B cell (primary cell): ENCODE data around the gene DSG4. TPM values are rescaled to one million over a fixed set of nuclear protein-coding genes. Genes with fewer than 3 reads are reported as not detected.
"Not testable (repeated sequence)": the region's sequence is repeated elsewhere in the genome, so short reads cannot be mapped to it uniquely, and the experiment has no call there.

Experiments
- ATAC-seq: fragments of 200-7000 bp; cut with Tn5 transposase; one replicate; pipeline ENCODE4 v1.10.0; 2021; ENCODE audit warnings: low read depth, mild to moderate bottlenecking, moderate number of reproducible peaks, moderate library complexity
- CTCF ChIA-PET: fragments of 350-600 bp; sonication (Branson Sonifier 250); formaldehyde crosslinking; loops from one replicate; lab custom pipeline; 2021; ENCODE audit warnings: antibody characterized with exemption, inconsistent platforms; lab: Charles Lee
- POLR2A ChIA-PET: fragments of 350-600 bp; sonication (Branson Sonifier 250); formaldehyde crosslinking; loops from one replicate; lab custom pipeline; 2021; ENCODE audit warnings: antibody characterized with exemption; lab: Charles Lee
- DNase-seq: peaks from one replicate; pipeline ENCODE4 v3.0.0; 2013
- H2AFZ ChIP-seq: 2 replicates; pipeline ENCODE4 v1.6.1; 2012; ENCODE audit warnings: mild to moderate bottlenecking, low read depth, low read length; ENCODE audit not compliant: insufficient read depth, poor library complexity, severe bottlenecking
- H3K27ac ChIP-seq, 2 donors: 1 replicate in 1 of 2; 2 replicates in 1 of 2; pipeline ENCODE4 v1.5.1; 2012 to 2013; ENCODE audit warnings: low read length in 2 of 2, mild to moderate bottlenecking in 2 of 2, moderate library complexity in 1 of 2
- H3K27me3 ChIP-seq, 4 experiments: fragments of 200-600 bp in 1 of 4; sonication (generic) in 1 of 4; replicated peaks in 1 of 4; 1 replicate in 2 of 4; 2 replicates in 2 of 4; pipeline versions ENCODE4 v1.6.1 to v1.7.0; 2013 to 2016; ENCODE audit warnings: low read length in 3 of 4, mild to moderate bottlenecking in 2 of 4, mixed read lengths in 1 of 4, moderate library complexity in 1 of 4; ENCODE audit not compliant: insufficient read depth in 4 of 4, control insufficient read depth in 3 of 4; ENCODE audit errors: control extremely low read depth in 1 of 4
- H3K36me3 ChIP-seq, 2 experiments: replicated peaks in 1 of 2; 1 replicate in 1 of 2; 2 replicates in 1 of 2; pipeline versions ENCODE4 v1.6.1 to v1.7.1; 2013; ENCODE audit warnings: low read length in 1 of 2; ENCODE audit not compliant: insufficient read depth in 2 of 2, control insufficient read depth in 1 of 2; ENCODE audit errors: control extremely low read depth in 1 of 2, extremely low read depth in 1 of 2
- H3K4me1 ChIP-seq, 2 donors: fragments of 200-600 bp in 1 of 2; sonication (generic) in 1 of 2; 1 replicate in 1 of 2; 2 replicates in 1 of 2; pipeline versions ENCODE4 v1.5.1 to v1.6.1; 2013 to 2017; ENCODE audit warnings: low read length in 2 of 2; ENCODE audit not compliant: control insufficient read depth in 2 of 2, insufficient read depth in 2 of 2
- H3K4me2 ChIP-seq: replicated peaks from 2 replicates; pipeline ENCODE3; 2012; ENCODE audit warnings: mild to moderate bottlenecking, low read depth, low read length; ENCODE audit not compliant: poor library complexity, severe bottlenecking
- H3K4me3 ChIP-seq, 5 experiments: fragments of 200-600 bp in 1 of 5; sonication (generic) in 1 of 5; 1 replicate in 3 of 5; 2 replicates in 2 of 5; pipeline versions ENCODE4 v1.5.1 to v1.7.0; 2011 to 2016; ENCODE audit warnings: low read length in 4 of 5, mild to moderate bottlenecking in 4 of 5, low read depth in 2 of 5, control low read depth in 1 of 5, moderate library complexity in 1 of 5; ENCODE audit not compliant: insufficient read depth in 1 of 5; ENCODE audit errors: control extremely low read depth in 1 of 5, extremely low read depth in 1 of 5
- H3K79me2 ChIP-seq: fragments of 200-600 bp; sonication (generic); one replicate; pipeline ENCODE4 v1.6.0; 2016; ENCODE audit warnings: low read length; ENCODE audit not compliant: control insufficient read depth, insufficient read depth
- H3K9ac ChIP-seq: fragments of 200-600 bp; sonication (generic); 2 replicates; pipeline ENCODE4 v1.6.1; 2017; ENCODE audit warnings: mild to moderate bottlenecking, low read length, moderate library complexity
- H3K9me3 ChIP-seq, 3 donors: one replicate each; pipeline versions ENCODE4 v1.6.1 to v1.7.1; 2013; ENCODE audit warnings: low read length in 2 of 3; ENCODE audit not compliant: control insufficient read depth in 2 of 3, insufficient read depth in 1 of 3; ENCODE audit errors: control extremely low read depth in 1 of 3
- H4K20me1 ChIP-seq: 2 replicates; pipeline ENCODE4 v1.6.0; 2012; ENCODE audit warnings: mild to moderate bottlenecking, low read length; ENCODE audit not compliant: insufficient read depth, control insufficient read depth, poor library complexity, severe bottlenecking
- H3K27ac Mint-ChIP-seq: one replicate; pipeline ENCODE4 v1.8.0; 2021; ENCODE audit warnings: mixed read lengths
- H3K27me3 Mint-ChIP-seq: one replicate; pipeline ENCODE4 v1.8.0; 2021; ENCODE audit warnings: mixed read lengths
- H3K4me1 Mint-ChIP-seq: one replicate; pipeline ENCODE4 v1.8.0; 2021; ENCODE audit warnings: mixed read lengths
- H3K4me3 Mint-ChIP-seq: one replicate; pipeline ENCODE4 v1.8.0; 2021; ENCODE audit warnings: mixed read lengths
- H3K9me3 Mint-ChIP-seq: one replicate; pipeline ENCODE4 v1.8.0; 2022; ENCODE audit warnings: mixed read lengths; ENCODE audit not compliant: insufficient read depth
- EZH2 ChIP-seq: IDR thresholded peaks from 2 replicates; pipeline ENCODE4 v1.6.1; 2012; ENCODE audit warnings: borderline replicate concordance, low read depth, mild to moderate bottlenecking, moderate library complexity, low read length; ENCODE audit not compliant: insufficient read depth, poor library complexity, severe bottlenecking
- WGBS: methylation state at CpG from one replicate; pipeline ENCODE4 v1.1.5; 2013; ENCODE audit warnings: missing lambda C conversion rate; ENCODE audit not compliant: insufficient coverage; 5-methylcytosine and 5-hydroxymethylcytosine counted together
- intact Hi-C: fragments of 100-400 bp; cut with micrococcal nuclease; formaldehyde crosslinking; loops from one replicate; pipeline ENCODE4 v1.10.0; 2022
- polyA plus RNA-seq: library from polyadenylated mRNA; depleted of rRNA; stranded (reverse); fragments of >200 nt; gene quantifications from 2 replicates; pipeline ENCODE4 v1.2.3, GENCODE V29; 2012
- total RNA-seq, 2 donors: library from RNA; stranded (reverse); fragments of 120-200 nt in 1 of 2; gene quantifications; 1 replicate in 1 of 2; 2 replicates in 1 of 2; pipeline versions ENCODE4 v1.2.3 to v1.2.4, GENCODE V29; 2013 to 2022
- TF ChIP-seq, protein P1 (sequence below): fragments of 200-600 bp; IDR thresholded peaks from one replicate; pipeline ENCODE4 v1.8.0; 2022; ENCODE audit warnings: antibody characterized with exemption, mild to moderate bottlenecking

Gene DSG4
- total and polyA plus RNA-seq, 2 donors (not counting 1 experiment from before 2014, with no cell fraction given) = not detected

DNA sequence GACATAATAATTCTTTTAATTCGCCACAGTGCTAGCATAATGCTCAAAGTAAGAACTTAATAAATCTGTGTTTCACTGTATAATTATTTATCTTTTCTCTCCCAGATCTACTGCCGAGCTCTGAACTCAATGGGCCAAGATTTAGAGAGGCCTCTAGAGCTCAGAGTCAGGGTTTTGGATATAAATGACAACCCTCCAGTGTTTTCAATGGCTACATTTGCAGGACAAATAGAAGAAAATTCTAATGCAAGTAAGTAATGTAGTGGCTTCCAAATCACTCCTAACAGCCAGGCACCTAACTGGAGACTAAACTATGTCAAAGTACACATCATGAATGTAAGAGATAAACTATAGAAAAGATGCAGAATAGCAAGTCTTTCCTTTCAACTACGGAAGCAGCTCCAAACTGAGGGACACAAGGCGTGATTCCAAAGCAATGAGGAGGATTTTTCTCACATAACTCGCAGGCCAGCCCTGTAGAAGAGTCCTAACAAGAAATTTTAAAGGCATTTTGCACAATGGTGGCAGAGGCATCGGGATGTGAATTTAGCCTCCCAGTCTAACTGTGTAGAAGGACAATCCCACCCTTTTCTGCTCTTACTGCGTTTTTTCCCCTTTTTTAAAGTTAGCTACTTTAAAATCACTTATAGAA is 46.7 kb upstream of the DSG4 start:
- H3K27ac ChIP-seq = no peak overlapping the region
- TF ChIP-seq, protein P1, sequence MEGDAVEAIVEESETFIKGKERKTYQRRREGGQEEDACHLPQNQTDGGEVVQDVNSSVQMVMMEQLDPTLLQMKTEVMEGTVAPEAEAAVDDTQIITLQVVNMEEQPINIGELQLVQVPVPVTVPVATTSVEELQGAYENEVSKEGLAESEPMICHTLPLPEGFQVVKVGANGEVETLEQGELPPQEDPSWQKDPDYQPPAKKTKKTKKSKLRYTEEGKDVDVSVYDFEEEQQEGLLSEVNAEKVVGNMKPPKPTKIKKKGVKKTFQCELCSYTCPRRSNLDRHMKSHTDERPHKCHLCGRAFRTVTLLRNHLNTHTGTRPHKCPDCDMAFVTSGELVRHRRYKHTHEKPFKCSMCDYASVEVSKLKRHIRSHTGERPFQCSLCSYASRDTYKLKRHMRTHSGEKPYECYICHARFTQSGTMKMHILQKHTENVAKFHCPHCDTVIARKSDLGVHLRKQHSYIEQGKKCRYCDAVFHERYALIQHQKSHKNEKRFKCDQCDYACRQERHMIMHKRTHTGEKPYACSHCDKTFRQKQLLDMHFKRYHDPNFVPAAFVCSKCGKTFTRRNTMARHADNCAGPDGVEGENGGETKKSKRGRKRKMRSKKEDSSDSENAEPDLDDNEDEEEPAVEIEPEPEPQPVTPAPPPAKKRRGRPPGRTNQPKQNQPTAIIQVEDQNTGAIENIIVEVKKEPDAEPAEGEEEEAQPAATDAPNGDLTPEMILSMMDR = no peak
- no peak for TF ChIP-seq EZH2
- no peak overlapping the region for H3K9ac ChIP-seq
- Mint-ChIP-seq H3K27ac (no peak overlapping the region), H3K4me3 (no peak overlapping the region), H3K9me3 (no peaks in the 10 kb centered on the region), H3K4me1 (no peaks in the 10 kb centered on the region), H3K27me3 (no peaks in the 10 kb centered on the region)
- DNase-seq (no peak), ATAC-seq (no peak)
- ChIA-PET CTCF (no interaction called here), POLR2A (no interaction called here)
- H3K36me3 ChIP-seq = no peaks in the 10 kb centered on the region
- no peak overlapping the region for H3K4me2 ChIP-seq
- no peaks in the 10 kb centered on the region for H3K27me3 ChIP-seq
- H3K4me3 ChIP-seq = no peak overlapping the region
- intact Hi-C loops = no loop called here
- no peaks in the 10 kb centered on the region for H4K20me1 ChIP-seq
- H2AFZ ChIP-seq = no peak overlapping the region
- 80% methylated on average over 3 of the region's 7 CpGs for WGBS
- no peaks in the 10 kb centered on the region for H3K9me3 ChIP-seq
- H3K4me1 ChIP-seq = no peaks in the 10 kb centered on the region
- H3K79me2 ChIP-seq = no peaks in the 10 kb centered on the region

DNA sequence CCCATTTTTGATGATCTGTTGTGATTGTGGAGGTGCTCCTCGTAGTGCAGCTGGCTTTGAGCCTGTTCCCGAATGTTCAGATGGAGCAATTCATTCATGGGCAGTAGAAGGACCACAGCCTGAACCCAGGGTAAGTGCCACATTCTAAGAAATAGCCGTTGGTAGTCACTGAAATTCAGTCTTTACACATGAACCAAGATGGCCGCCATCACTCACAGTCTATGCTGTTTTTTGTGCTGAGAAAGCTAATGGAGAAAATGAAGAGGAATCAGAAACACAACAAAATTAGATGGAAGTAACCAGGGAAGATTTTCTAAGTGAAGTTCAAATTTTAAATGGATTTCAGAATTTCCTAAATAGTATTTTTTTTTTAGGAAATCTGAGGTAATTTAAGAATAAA is 33.1 kb upstream of the DSG4 start:
- no peaks in the 10 kb centered on the region for H3K4me1 Mint-ChIP-seq
- H3K27ac Mint-ChIP-seq = no peak overlapping the region
- Histone ChIP-seq H3K4me2 (no peak overlapping the region), H3K4me3 (no peak overlapping the region), H4K20me1 (no peaks in the 10 kb centered on the region), H3K27me3 (no peaks in the 10 kb centered on the region), H3K4me1 (no peaks in the 10 kb centered on the region), H2AFZ (no peak overlapping the region), H3K9me3 (peaks cover 0 to 2% (median 0%) of the 10 kb centered on the region in 3 donors), H3K79me2 (no peaks in the 10 kb centered on the region), H3K9ac (no peak overlapping the region), H3K27ac (no peak overlapping the region), H3K36me3 (no peaks in the 10 kb centered on the region)
- 71% methylated on average over 2 of the region's 4 CpGs for WGBS
- TF ChIP-seq EZH2 = no peak
- TF ChIP-seq, protein P1 = no peak
- H3K27me3 Mint-ChIP-seq = no peaks in the 10 kb centered on the region
- no peak overlapping the region for H3K4me3 Mint-ChIP-seq
- H3K9me3 Mint-ChIP-seq = peaks cover 7% of the 10 kb centered on the region
- CTCF ChIA-PET = no interaction called here
- DNase-seq (no peak), ATAC-seq (no peak)
- POLR2A ChIA-PET = no interaction called here
- intact Hi-C loops = no loop called here

DNA sequence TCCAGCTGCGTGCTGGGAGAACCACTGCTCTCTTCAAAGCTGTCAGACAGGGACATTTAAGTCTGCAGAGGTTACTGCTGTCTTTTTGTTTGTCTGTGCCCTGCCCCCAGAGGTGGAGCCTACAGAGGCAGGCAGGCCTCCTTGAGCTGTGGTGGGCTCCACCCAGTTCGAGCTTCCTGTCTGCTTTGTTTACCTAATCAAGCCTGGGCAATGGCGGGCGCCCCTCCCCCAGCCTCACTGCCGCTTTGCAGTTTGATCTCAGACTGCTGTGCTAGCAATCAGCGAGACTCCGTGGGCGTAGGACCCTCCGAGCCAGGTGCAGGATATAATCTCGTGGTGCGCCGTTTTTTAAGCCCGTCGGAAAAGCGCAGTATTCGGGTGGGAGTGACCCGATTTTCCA is 23.2 kb upstream of the DSG4 start:
- H3K79me2 ChIP-seq, H3K4me2 ChIP-seq, H3K36me3 ChIP-seq, DNase-seq, POLR2A ChIA-PET, H3K4me1 Mint-ChIP-seq, intact Hi-C loops, H2AFZ ChIP-seq, H3K4me1 ChIP-seq, H3K9ac ChIP-seq, H3K27ac Mint-ChIP-seq, ATAC-seq, H3K4me3 Mint-ChIP-seq, H3K27ac ChIP-seq, H4K20me1 ChIP-seq, H3K27me3 Mint-ChIP-seq, H3K27me3 ChIP-seq, H3K9me3 ChIP-seq, H3K9me3 Mint-ChIP-seq, CTCF ChIA-PET, H3K4me3 ChIP-seq: not testable (repeated sequence)
- no CpG with 5 or more reads among the region's 17 CpGs for WGBS
